LNCAP (cell line): Measurements from ENCODE around the gene PLCB2.

ENCODE experiments used
- TF ChIP-seq, protein P1 (sequence below): fragments of 450-650 bp; IDR thresholded peaks from 2 replicates; pipeline ENCODE4 v1.5.1; 2017; ENCODE audit warnings: mild to moderate bottlenecking

PLCB2 gene, protein sequence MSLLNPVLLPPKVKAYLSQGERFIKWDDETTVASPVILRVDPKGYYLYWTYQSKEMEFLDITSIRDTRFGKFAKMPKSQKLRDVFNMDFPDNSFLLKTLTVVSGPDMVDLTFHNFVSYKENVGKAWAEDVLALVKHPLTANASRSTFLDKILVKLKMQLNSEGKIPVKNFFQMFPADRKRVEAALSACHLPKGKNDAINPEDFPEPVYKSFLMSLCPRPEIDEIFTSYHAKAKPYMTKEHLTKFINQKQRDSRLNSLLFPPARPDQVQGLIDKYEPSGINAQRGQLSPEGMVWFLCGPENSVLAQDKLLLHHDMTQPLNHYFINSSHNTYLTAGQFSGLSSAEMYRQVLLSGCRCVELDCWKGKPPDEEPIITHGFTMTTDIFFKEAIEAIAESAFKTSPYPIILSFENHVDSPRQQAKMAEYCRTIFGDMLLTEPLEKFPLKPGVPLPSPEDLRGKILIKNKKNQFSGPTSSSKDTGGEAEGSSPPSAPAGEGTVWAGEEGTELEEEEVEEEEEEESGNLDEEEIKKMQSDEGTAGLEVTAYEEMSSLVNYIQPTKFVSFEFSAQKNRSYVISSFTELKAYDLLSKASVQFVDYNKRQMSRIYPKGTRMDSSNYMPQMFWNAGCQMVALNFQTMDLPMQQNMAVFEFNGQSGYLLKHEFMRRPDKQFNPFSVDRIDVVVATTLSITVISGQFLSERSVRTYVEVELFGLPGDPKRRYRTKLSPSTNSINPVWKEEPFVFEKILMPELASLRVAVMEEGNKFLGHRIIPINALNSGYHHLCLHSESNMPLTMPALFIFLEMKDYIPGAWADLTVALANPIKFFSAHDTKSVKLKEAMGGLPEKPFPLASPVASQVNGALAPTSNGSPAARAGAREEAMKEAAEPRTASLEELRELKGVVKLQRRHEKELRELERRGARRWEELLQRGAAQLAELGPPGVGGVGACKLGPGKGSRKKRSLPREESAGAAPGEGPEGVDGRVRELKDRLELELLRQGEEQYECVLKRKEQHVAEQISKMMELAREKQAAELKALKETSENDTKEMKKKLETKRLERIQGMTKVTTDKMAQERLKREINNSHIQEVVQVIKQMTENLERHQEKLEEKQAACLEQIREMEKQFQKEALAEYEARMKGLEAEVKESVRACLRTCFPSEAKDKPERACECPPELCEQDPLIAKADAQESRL

DNA sequence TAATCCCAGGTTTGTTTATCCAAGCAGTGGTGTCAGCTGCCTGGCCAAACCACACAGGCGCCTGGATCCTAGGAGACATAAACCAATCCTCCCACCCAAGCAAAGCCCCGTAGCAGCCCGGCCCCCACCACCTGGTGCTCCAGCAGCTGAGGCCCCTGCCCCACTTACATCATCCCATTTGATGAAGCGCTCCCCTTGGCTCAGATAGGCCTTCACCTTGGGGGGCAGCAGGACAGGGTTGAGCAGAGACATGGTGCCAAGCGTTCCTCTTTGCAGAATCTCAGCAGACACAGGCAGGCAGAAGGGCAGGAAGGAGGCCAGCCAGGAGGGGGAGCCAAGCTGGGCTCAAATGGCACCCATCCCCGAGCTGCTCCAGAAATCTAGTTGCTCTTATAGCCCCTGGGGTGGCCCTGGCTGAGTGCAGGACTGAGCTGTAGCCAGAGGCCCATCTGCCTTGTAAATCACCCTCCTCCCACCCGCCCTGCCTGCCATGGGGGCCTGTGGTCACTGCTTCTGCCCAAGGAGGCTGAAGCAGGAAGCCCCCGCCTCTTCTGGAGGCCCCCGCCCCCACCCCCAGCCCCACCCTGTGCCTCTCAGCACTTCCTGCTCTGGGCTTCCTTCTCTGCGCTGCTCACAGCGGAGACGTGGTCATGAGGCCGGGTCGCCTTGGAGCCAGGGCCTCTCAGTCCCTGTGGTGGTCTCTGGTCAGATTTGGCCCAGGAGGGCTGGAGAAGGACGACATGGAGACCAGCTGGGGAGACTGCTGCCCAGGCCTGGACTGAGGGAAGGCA lies at the start of gene PLCB2:
Gene PLCB2 (minus strand): TSS at position 515 of the 791 bp plus-strand sequence. CDS start 263 bp downstream, at position 252.
- TF ChIP-seq, protein P1, sequence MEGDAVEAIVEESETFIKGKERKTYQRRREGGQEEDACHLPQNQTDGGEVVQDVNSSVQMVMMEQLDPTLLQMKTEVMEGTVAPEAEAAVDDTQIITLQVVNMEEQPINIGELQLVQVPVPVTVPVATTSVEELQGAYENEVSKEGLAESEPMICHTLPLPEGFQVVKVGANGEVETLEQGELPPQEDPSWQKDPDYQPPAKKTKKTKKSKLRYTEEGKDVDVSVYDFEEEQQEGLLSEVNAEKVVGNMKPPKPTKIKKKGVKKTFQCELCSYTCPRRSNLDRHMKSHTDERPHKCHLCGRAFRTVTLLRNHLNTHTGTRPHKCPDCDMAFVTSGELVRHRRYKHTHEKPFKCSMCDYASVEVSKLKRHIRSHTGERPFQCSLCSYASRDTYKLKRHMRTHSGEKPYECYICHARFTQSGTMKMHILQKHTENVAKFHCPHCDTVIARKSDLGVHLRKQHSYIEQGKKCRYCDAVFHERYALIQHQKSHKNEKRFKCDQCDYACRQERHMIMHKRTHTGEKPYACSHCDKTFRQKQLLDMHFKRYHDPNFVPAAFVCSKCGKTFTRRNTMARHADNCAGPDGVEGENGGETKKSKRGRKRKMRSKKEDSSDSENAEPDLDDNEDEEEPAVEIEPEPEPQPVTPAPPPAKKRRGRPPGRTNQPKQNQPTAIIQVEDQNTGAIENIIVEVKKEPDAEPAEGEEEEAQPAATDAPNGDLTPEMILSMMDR: no peak

DNA sequence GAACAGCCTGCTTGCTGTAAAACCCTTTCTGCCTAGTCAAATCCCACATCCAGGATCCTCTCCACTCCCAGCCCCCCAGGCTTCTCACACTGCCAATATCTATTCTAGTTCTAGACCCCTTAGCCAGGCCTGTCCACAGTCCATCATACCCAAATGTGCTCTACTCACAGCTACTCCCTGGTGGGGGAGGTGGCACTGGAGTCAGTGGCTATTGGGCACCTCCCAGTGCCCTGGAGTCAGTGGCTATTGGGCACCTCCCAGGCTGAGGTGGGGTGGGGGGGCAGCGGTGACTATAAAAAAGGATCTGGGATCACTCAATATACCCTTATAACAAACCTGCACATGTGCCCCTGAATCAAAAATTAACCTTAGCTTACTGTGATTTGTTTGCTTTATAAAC lies 49.5 kb upstream of the PLCB2 start:
- TF ChIP-seq, protein P1: no peak

DNA sequence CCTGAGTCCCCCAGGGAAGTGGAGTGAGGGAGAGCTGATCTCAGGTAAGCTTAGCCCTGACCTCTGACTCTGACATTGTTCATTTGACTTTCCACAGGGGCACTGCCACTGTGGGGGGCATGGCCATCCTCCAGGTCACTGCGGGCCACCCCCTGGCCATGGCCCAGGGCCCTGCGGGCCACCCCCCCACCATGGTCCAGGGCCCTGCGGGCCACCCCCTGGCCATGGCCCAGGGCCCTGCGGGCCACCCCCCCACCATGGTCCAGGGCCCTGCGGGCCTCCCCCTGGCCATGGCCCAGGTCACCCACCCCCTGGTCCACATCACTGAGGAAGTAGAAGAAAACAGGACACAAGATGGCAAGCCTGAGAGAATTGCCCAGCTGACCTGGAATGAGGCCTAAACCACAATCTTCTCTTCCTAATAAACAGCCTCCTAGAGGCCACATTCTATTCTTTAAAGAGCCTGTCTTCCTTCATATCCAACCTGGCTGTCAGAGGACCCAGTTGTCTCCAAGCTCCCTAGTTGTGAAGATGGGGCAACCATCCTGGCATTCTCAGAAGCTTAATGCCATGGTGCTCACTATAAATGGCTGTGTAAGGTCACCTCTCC lies 48.3 kb upstream of the PLCB2 start:
- TF ChIP-seq, protein P1: no peak

DNA sequence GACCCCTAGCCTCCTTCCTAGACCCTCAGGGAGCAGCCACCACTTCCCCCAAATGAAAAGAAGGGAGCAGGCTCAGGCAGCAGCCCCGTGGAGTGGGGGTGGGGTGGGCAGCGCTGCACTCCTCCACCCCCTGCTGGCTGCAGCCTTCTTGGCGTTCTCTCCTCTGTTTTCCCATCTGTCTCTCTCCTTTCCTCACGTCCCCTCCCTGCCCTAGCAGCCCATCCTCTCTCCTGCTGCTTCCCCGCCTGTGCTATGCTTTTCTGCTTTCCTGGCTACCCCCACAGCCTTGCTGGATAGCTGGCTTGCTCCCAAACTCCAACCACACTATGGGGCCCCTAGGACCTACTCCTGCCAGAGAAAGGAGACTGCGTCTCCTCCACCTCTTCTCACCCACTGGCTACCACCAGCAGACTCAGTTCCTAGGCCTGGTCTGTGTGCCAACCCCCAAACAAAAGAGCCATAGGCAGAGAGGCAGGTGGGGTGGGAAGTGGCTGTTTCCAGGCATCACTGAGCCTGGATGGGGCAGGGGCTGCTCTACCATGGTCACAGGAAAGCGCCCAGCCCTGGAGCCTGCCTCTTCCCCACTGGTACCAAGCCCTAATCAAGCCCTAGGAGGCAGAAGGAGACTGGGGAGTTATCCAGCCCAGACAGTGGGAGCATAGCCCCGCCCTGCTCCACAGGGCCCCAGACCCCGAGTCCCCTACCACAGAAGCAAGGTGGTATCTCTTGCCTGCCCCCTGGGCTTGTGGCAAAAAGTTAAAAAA lies 46.9 kb upstream of the PLCB2 start:
- TF ChIP-seq, protein P1: no peak; the same call in 1 of the 2 replicates

DNA sequence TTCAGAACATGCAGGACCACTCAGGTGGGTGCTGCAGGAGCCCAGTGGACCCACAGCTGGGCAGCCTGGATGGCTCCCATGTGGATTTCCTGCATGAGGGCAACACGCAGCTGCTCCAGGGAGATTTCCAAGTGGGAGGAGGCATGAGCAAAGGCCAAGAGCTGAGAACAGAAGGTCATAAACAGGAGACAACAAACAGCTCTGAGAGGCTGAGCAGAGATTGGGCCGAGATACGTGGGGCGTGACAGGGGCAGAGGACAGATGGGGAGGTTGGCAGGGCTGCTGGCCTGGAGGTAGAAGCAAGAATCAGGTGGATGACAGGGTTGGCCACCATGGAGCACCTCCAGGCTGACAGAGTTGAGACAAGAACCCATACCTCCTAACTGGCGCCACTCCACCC lies 46.0 kb upstream of the PLCB2 start:
- TF ChIP-seq, protein P1: no peak

DNA sequence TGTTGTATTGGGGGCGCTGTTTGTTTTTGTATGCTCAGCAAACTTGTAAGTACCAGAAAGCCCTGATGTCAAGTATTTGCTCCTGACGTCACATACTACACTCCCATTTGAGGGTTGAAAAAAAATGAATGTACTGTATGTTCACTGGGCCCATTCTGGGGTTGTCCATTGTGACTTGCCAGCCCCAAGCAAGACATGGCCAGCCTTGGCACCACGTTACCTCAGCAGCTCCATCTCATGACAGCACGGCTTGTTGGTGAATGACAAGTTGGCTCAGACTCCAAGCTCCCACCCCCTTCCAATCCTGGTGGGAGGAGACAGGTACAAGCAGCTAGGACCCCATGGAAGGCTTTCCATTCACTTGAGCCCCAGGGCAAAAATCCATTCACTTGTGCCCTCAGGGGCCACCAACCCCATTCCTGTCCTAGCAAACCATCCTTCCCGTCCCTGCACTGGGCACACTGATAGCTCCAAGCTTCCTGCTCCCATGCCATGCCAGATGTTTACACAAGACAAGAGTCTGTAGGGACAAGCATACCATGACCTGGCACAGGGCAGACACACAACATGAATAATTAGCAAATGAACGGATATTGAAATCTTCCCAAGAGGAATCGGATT lies 44.7 kb upstream of the PLCB2 start:
- TF ChIP-seq, protein P1: no peak
